ENCODE measurements around the gene ANXA11. TPM values are rescaled to one million over a fixed set of nuclear protein-coding genes. Genes with fewer than 3 reads are reported as not detected.
"Not testable (repeated sequence)": the region's sequence is repeated elsewhere in the genome, so short reads cannot be mapped to it uniquely, and the experiment has no call there.

The ANXA11 gene
- total RNA-seq, 2 experiments from 2014 or later = 181 to 191 TPM

DNA sequence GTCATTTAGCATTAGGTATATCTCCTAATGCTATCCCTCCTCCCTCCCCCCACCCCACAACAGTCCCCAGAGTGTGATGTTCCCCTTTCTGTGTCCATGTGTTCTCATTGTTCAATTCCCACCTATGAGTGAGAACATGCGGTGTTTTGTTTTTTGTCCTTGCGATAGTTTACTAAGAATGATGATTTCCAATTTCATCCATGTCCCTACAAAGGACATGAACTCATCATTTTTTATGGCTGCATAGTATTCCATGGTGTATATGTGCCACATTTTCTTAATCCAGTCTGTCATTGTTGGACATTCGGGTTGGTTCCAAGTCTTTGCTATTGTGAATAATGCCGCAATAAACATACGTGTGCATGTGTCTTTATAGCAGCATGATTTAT is 17.7 kb upstream of the ANXA11 start:
- not testable (repeated sequence) for H3K27ac Mint-ChIP-seq, H3K4me3 Mint-ChIP-seq, H3K36me3 Mint-ChIP-seq, H3K9me3 Mint-ChIP-seq, H3K4me1 Mint-ChIP-seq, DNase-seq
- H3K27me3 Mint-ChIP-seq = peaks cover 11% of the 10 kb centered on the region

DNA sequence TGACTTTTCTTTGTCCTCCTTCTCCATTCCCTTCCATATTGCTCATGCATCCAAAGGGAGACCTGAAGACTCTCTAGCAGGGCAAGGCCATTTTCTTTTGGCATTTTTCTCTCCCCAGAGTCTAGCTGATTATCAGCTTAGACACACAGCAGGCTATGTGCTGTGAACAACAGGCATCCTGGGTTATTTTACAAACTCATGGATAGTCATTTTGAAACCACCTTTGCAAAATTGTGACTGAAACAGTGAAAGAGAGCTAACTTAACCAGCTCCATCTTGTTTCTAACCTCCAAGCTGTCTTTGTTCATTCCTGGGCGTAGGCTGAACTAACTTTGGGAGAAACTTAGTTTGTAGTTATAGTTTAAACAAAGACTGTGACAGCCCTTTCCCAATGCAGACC is 13.5 kb upstream of the ANXA11 start:
- H3K27ac Mint-ChIP-seq, H3K27me3 Mint-ChIP-seq, DNase-seq: not testable (repeated sequence)

GRCh38 chr10:80214368-80214982 is 9.1 kb upstream of the ANXA11 start:
- not testable (repeated sequence) for DNase-seq, H3K27ac Mint-ChIP-seq, H3K27me3 Mint-ChIP-seq, H3K36me3 Mint-ChIP-seq, H3K9me3 Mint-ChIP-seq, H3K4me1 Mint-ChIP-seq, H3K4me3 Mint-ChIP-seq

More for the DNA sequence above, 13.5 kb upstream of the ANXA11 start:
- not testable (repeated sequence) for H3K9me3 Mint-ChIP-seq, H3K4me3 Mint-ChIP-seq, H3K36me3 Mint-ChIP-seq, H3K4me1 Mint-ChIP-seq

- not testable (repeated sequence) for H3K4me3 Mint-ChIP-seq, H3K27ac Mint-ChIP-seq, H3K36me3 Mint-ChIP-seq, H3K27me3 Mint-ChIP-seq, DNase-seq, H3K9me3 Mint-ChIP-seq, H3K4me1 Mint-ChIP-seq
These were observed 7.3 kb upstream of the ANXA11 start for GRCh38 chr10:80212535-80213115.

- no peak for DNase-seq
- Mint-ChIP-seq H3K27ac (no peak overlapping the region), H3K4me3 (no peak overlapping the region), H3K36me3 (no peaks in the 10 kb centered on the region), H3K9me3 (no peaks in the 10 kb centered on the region), H3K4me1 (peaks cover 10% of the 10 kb centered on the region), H3K27me3 (peaks cover 4% of the 10 kb centered on the region)
These were observed 6.4 kb upstream of the ANXA11 start for GRCh38 chr10:80211786-80212185.

- no peak overlapping the region for H3K27ac Mint-ChIP-seq
- peaks cover 21% of the 10 kb centered on the region for H3K4me1 Mint-ChIP-seq
- no peak overlapping the region for H3K4me3 Mint-ChIP-seq
- DNase-seq = no peak
- no peaks in the 10 kb centered on the region for H3K9me3 Mint-ChIP-seq
- peaks cover 4% of the 10 kb centered on the region for H3K27me3 Mint-ChIP-seq
- H3K36me3 Mint-ChIP-seq = no peaks in the 10 kb centered on the region
These were observed 4.9 kb upstream of the ANXA11 start for GRCh38 chr10:80210259-80210658.

DNA sequence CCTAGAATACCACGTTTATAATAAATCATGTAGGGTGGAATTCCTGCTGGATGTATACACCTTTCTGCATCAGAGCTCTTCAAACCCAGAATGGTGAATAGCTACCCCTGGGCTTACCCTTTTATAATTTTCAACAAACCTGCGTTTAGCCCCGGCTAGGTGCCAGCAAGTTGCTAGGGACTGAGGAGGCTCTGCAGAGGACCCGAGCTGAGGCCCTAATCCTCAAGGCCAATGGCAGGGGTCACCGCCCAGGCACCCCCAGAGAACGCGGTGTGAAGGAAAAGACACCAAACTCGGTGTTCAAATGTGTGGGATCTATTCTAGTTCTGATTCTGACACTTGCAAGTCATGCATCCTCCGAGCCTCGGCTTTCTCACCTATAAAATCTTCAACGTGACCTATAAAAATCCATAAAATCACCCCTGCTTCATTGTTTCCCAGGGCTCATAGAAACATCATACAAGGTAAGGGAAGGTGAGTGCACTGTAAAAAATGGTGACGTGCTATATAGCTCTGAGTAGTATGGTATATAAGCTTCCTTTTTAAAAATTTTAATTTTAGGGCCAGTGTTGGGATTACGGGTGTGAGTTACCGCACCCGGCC is 2.5 kb upstream of the ANXA11 start:
- Mint-ChIP-seq H3K27ac (no peak overlapping the region), H3K4me3 (no peak overlapping the region), H3K27me3 (peaks cover 4% of the 10 kb centered on the region), H3K9me3 (no peaks in the 10 kb centered on the region), H3K4me1 (peaks cover 29% of the 10 kb centered on the region), H3K36me3 (peaks cover 3% of the 10 kb centered on the region)
- DNase-seq = no peak

DNA sequence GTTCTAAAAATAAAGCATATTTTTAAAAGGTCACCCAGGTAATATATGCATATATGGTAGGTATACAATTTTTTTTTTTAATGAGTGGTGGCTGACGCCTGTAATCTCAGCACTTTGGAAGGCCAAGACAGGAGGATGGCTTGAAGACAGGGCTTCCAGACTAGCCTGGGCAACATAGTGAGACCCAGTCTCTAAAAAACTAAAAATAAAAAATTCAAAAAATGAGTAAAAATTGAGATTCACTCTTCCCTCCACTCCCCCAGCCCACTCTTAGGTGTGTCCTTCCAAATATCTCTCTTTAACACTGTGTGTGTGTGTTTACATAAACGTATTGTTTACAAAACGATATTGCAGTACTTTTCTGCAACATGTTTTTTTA is 929 bp upstream of the ANXA11 start:
- DNase-seq = no peak
- peaks cover 41% of the 10 kb centered on the region for H3K4me1 Mint-ChIP-seq
- peaks cover 13% of the 10 kb centered on the region for H3K36me3 Mint-ChIP-seq
- H3K4me3 Mint-ChIP-seq = peak overlapping the region; percentile 81
- no peaks in the 10 kb centered on the region for H3K9me3 Mint-ChIP-seq
- H3K27me3 Mint-ChIP-seq = peaks cover 4% of the 10 kb centered on the region
- peak overlapping the region; percentile 93 for H3K27ac Mint-ChIP-seq

GRCh38 chr10:80204677-80205476 is 460 bp downstream of the ANXA11 start:
- peaks cover 53% of the 10 kb centered on the region for H3K4me1 Mint-ChIP-seq
- H3K36me3 Mint-ChIP-seq = peaks cover 23% of the 10 kb centered on the region
- H3K27me3 Mint-ChIP-seq = peaks cover 4% of the 10 kb centered on the region
- peak; percentile 49 for DNase-seq
- H3K4me3 Mint-ChIP-seq = peak overlapping the region; percentile 94
- no peaks in the 10 kb centered on the region for H3K9me3 Mint-ChIP-seq
- peak overlapping the region; percentile 85 for H3K27ac Mint-ChIP-seq

DNA sequence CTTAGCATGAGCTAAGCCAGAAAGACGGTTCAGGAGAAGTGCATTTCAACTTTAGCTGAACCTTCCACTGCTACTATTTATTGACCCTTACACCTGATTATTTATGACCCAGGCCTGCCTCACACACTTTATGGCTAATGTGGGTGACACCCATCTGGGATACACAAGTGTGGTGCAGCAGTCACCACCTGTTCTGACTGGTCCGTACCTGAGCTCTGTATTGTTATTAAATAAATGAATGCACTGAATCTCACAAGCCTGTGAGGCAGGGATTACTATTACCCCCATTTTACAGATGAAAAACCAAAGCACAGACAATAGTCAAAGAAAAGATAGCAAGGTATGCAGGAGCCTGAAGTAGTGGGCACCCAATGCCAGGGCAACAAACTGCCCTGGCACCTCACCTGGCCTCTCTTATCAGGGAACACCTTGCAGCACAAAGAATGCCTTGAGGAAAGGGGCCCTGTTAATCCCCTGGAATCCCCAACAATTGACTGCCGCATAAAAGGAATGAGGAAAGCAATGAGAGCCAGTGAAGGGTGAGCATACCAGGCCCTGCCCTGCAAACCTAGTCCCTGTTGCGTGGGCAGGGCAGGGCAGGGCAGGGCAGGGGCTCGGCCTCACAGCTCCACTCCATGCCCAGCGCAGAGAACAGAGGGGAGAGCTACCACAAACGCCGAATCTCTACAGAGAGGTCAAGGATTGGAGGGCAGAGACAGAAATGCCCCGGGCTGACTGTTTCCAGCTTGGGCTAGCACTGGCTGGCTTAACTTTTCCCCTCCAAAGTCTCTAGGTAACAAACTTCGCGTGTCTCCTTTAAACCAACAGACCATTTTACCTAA is 1.3 kb downstream of the ANXA11 start:
- H3K36me3 Mint-ChIP-seq = peaks cover 25% of the 10 kb centered on the region
- DNase-seq = peak; percentile 31
- H3K27me3 Mint-ChIP-seq = peaks cover 1% of the 10 kb centered on the region
- H3K4me3 Mint-ChIP-seq = peak overlapping the region; percentile 94
- H3K27ac Mint-ChIP-seq = peak overlapping the region; percentile 85
- peaks cover 54% of the 10 kb centered on the region for H3K4me1 Mint-ChIP-seq
- H3K9me3 Mint-ChIP-seq = no peaks in the 10 kb centered on the region

- DNase-seq = peak; percentile 73
- Mint-ChIP-seq H3K4me1 (peaks cover 59% of the 10 kb centered on the region), H3K27me3 (no peaks in the 10 kb centered on the region), H3K36me3 (peaks cover 25% of the 10 kb centered on the region), H3K4me3 (peak overlapping the region; percentile 94), H3K9me3 (no peaks in the 10 kb centered on the region), H3K27ac (peak overlapping the region; percentile 85)
These were observed 2.2 kb downstream of the ANXA11 start for GRCh38 chr10:80202934-80203834.

DNA sequence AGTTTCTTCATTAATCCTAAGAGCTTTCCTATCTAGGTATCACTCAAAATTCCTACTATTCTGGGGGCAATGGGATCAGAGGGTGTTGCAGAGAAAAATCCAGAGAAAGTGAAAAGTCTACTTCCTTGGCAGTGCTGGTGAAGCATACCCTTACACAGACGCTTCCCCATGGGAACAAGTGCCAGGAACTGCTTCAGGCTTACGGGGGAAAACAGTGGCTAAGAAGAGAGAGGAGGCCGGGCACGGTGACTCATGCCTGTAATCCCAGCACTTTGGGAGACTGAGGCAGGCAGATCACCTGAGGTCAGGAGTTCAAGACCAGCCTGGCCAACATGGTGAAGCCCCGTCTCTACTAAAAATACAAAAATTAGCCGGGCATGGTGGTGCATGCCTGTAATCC is 2.8 kb downstream of the ANXA11 start:
- H3K27me3 Mint-ChIP-seq, DNase-seq, H3K9me3 Mint-ChIP-seq: not testable (repeated sequence)
- H3K27ac Mint-ChIP-seq = peak overlapping the region; percentile 85
- H3K4me1 Mint-ChIP-seq = peaks cover 62% of the 10 kb centered on the region
- peaks cover 25% of the 10 kb centered on the region for H3K36me3 Mint-ChIP-seq
- peak overlapping the region; percentile 94 for H3K4me3 Mint-ChIP-seq

- Mint-ChIP-seq H3K9me3 (no peaks in the 10 kb centered on the region), H3K27me3 (no peaks in the 10 kb centered on the region), H3K4me1 (peaks cover 70% of the 10 kb centered on the region), H3K36me3 (peaks cover 32% of the 10 kb centered on the region), H3K27ac (peak overlapping the region; percentile 85), H3K4me3 (peak overlapping the region; percentile 38)
- DNase-seq = no peak
These were observed 3.7 kb downstream of the ANXA11 start for GRCh38 chr10:80201608-80202141.

DNA sequence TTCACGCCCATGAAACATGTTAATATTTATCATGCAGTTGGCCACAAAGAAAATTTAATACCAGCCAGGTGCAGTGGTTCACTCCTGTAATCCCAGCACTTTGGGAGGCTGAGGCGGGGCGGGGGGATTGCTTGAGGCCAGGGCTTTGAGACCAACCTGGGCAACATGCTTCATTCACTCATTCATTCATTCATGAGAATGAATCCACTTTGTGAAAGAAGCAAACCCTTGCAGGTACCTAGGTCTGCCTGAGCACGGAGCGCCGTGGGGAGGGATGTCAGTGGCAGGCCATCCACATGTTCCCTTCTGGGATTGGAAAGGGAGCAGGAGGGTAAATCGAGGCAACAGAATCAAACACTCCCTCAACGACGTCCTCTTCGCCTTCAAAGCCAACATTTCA is 4.7 kb downstream of the ANXA11 start:
- DNase-seq = no peak
- H3K27me3 Mint-ChIP-seq = no peaks in the 10 kb centered on the region
- no peaks in the 10 kb centered on the region for H3K9me3 Mint-ChIP-seq
- H3K4me3 Mint-ChIP-seq = peak overlapping the region; percentile 23
- H3K27ac Mint-ChIP-seq = peak overlapping the region; percentile 85
- H3K36me3 Mint-ChIP-seq = peaks cover 42% of the 10 kb centered on the region
- peaks cover 71% of the 10 kb centered on the region for H3K4me1 Mint-ChIP-seq
